Stimulated activated naive CD4-positive, alpha-beta T cell treated with Interleukin-2 at 50 U/mL for 16 hours (primary cell): ENCODE data around the gene NAALADL2.
"Not testable (repeated sequence)": the region's sequence is repeated elsewhere in the genome, so short reads cannot be mapped to it uniquely, and the experiment has no call there.

ENCODE experiments used
- DNase-seq: peaks from one replicate; lab custom pipeline; 2025; lab: John Stamatoyannopoulos, UW

NAALADL2 gene

GRCh38 chr3:175486255-175486654, 627.1 kb downstream of the NAALADL2 start:
- DNase-seq: no peak

DNA sequence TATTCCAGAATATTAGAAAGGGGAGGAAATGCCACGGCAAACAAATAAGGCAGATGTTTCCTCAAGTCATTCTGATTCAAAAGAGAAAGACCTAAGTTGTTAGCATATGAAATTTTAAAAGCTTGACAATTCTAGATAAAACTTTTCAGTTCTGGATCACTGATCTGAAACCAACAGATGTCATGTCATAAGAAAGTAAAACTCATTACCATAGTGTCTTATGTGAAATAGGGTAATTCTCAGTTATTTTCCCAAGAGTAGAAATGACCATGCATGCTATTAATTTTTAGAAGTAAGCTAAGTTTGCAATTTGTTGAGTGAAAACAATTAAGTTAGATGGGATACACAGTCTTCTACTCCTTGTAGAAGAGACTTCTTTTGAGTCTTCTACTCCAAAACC, 630.3 kb downstream of the NAALADL2 start:
- DNase-seq: no peak

DNA sequence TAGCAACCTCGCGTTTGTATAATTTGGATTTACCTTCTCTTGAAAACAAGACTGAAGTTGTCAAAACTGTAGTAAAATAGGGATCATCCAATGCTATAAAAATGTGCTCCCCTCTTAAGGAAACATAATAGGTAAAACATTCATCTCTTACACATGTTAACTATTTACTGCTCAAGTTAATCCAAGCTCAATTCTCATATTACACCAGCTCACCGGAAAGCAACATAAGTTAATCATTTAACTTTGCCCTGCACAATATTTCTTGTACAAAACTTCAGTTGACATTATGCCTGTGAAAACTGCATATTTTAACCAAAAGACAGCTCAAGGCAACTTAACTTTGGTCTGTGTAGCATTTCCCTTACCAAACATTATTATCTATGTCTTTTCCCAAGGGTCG, 634.2 kb downstream of the NAALADL2 start:
- no peak for DNase-seq

DNA sequence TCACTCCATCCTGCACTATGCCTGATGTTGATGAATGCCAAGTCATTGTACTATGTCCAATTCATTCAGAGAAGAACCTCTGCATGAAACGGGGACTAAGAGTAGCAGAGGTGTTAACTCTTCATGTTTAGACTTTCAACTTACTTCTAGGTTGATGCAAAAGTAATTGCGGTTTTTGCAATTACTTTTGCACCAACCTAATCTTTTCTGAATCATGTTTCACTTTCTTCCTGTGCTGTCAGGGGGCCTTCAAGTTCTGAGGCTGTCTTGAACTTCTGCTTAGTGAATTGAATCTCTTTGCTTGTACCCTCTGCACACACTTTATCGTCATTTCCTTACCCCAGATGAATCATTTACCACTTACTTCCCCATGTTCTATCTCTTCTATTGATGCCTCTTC, 636.2 kb downstream of the NAALADL2 start:
- DNase-seq: no peak

- no peak for DNase-seq
These were observed 643.0 kb downstream of the NAALADL2 start for GRCh38 chr3:175502155-175502554.

- no peak for DNase-seq
These were observed 652.2 kb downstream of the NAALADL2 start for GRCh38 chr3:175511219-175511785.

- DNase-seq: no peak
These were observed 653.6 kb downstream of the NAALADL2 start for GRCh38 chr3:175512700-175513099.

- no peak for DNase-seq
These were observed 659.3 kb downstream of the NAALADL2 start for GRCh38 chr3:175518459-175518858.

DNA sequence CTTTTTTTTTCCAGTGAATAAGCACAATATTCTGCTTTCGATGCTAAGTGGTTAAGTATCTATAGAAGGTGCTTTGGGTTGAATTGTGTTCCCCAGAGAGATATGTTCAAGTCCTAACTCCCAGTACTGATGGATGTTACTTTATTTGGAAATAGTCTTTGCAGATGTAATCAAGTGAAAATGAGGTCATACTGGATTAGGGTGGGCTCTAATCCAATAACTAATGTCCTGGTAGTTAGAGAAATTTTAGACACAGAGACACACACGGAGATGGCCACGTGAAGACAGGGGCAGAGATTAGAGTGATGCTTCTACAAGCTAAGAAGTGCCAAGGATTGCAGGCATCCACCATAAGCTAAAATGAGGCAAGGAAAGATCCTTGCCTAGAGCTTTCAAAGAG, 662.3 kb downstream of the NAALADL2 start:
- no peak for DNase-seq

GRCh38 chr3:175526191-175526590, 667.1 kb downstream of the NAALADL2 start:
- no peak for DNase-seq

GRCh38 chr3:175526609-175527280, 667.6 kb downstream of the NAALADL2 start:
- no peak for DNase-seq

- not testable (repeated sequence) for DNase-seq
These were observed 669.6 kb downstream of the NAALADL2 start for GRCh38 chr3:175528693-175529092.

GRCh38 chr3:175535351-175535750, 676.2 kb downstream of the NAALADL2 start:
- no peak for DNase-seq

DNA sequence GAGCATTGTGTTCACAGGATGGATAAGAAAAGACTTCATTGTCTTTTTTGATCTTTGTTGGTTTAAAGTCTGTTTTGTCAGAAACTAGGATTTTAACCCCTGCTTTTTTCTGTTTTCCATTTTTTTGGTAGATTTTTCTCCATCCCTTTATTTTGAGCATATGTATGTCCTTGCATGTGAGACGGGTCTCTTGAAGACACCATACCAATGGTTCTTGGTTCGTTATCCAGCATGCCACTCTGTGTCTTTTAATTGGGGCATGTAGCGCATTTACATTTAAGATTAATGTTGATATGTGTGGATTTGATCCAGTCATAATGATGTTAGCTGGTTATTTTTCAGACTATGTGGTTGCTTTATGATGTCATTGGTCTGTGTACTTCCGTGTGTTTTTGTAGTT, 687.0 kb downstream of the NAALADL2 start:
- no peak for DNase-seq

GRCh38 chr3:175552929-175553328, 693.8 kb downstream of the NAALADL2 start:
- DNase-seq: no peak

DNA sequence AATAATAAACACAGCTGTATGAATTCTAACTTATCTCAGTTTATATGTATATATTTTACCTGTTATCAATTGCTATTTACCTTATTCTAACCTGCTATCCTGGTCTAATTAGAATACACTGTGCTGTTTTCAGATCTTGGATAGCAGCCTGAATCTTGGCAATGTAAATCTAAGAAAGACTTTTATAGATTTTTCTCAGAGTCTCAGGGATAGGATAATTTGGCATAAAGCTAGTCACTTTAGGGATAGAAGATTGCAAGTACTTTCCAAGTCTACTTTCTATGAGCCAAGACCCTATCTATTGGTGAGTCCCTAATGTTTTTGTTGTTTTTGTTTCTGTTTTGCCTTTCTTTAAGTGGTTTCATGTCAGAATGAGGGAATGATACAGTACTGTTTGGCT, 695.7 kb downstream of the NAALADL2 start:
- no peak for DNase-seq

- DNase-seq: no peak
These were observed 699.1 kb downstream of the NAALADL2 start for GRCh38 chr3:175558261-175558660.

GRCh38 chr3:175564363-175564762, 705.2 kb downstream of the NAALADL2 start:
- DNase-seq: no peak

DNA sequence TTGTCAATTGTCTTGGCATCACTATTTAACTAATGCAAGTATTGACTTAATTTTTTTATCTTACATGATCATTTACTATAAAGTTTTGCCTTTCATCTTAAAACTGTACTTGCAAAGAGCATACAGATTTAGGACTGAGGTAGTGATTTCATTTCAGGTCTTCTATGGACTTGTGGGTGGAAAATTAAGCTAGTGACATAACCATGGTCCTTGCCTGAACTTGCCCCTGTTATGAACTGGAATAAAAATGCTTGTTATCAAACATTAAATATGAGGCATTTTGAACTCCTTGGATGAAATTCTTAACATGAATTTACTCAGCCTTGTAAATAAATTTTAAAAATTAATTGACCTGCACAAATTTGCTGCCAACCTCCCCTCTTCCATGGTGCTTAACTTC, 712.0 kb downstream of the NAALADL2 start:
- DNase-seq: no peak

GRCh38 chr3:175573226-175573625, 714.1 kb downstream of the NAALADL2 start:
- DNase-seq: no peak

- no peak for DNase-seq
These were observed 721.2 kb downstream of the NAALADL2 start for GRCh38 chr3:175580318-175580717.

GRCh38 chr3:175585898-175586297, 726.8 kb downstream of the NAALADL2 start:
- no peak for DNase-seq

- no peak for DNase-seq
These were observed 731.6 kb downstream of the NAALADL2 start for GRCh38 chr3:175590745-175591144.

GRCh38 chr3:175591375-175591774, 732.2 kb downstream of the NAALADL2 start:
- DNase-seq: no peak
